Body of pancreas (tissue), 4 donors: Measurements from ENCODE around the gene GUCY2C.

ENCODE experiments used
- CTCF ChIP-seq, 7 experiments: fragments of 450-650 bp in 4 of 7; fragments of 200-600 bp in 3 of 7; sonication (generic) in 3 of 7; IDR thresholded peaks; one replicate each; pipeline ENCODE4 v1.5.1; 2016 to 2019; ENCODE audit warnings: antibody characterized with exemption in 7 of 7
- POLR2A ChIP-seq, 3 donors: fragments of 450-650 bp; IDR thresholded peaks; one replicate each; pipeline ENCODE4 v1.6.1; 2016; ENCODE audit warnings: antibody characterized with exemption in 3 of 3, mild to moderate bottlenecking in 2 of 3

- TF ChIP-seq POLR2A (IDR thresholded peaks at IDR 0.05) (no peak), CTCF (IDR thresholded peaks at IDR 0.05) (no peak)
Observed at GRCh38 chr12:14612250-14612649, 84.1 kb downstream of the GUCY2C start.
